Activated T-helper 1 cell treated with Interleukin-2 at 50 U/mL for 16 hours (primary cell): ENCODE data around the gene EEIG1.

Experiments used
- DNase-seq: peaks from one replicate; pipeline ENCODE4 v3.0.0-alpha.2; 2020; ENCODE audit warnings: low read depth

The EEIG1 gene

GRCh38 chr9:127941062-127941960, 39.5 kb downstream of the EEIG1 start:
- DNase-seq = no peak

GRCh38 chr9:127940593-127940992, 40.2 kb downstream of the EEIG1 start:
- no peak for DNase-seq

- DNase-seq = no peak
These were observed 42.5 kb downstream of the EEIG1 start for GRCh38 chr9:127938298-127938690.

- DNase-seq = peak; percentile 84
These were observed 43.1 kb downstream of the EEIG1 start, which contains the start of gene DPM2 for GRCh38 chr9:127937388-127938297. DPM2 (minus strand) TSS chr9:127937854; CDS start chr9:127937820, 34 bp downstream.

- DNase-seq = no peak
These were observed 43.8 kb downstream of the EEIG1 start for GRCh38 chr9:127937056-127937387.

GRCh38 chr9:127936347-127936852, 44.4 kb downstream of the EEIG1 start:
- DNase-seq = no peak

- no peak for DNase-seq
These were observed 45.0 kb downstream of the EEIG1 start for GRCh38 chr9:127935765-127936221.

- no peak for DNase-seq
These were observed 45.8 kb downstream of the EEIG1 start for GRCh38 chr9:127934986-127935385.

GRCh38 chr9:127934248-127934647, 46.5 kb downstream of the EEIG1 start:
- DNase-seq = no peak

GRCh38 chr9:127931092-127931881, 49.5 kb downstream of the EEIG1 start:
- no peak for DNase-seq
